ENCODE data around the gene GABRB2. TPM values are rescaled to one million over a fixed set of nuclear protein-coding genes. Genes with fewer than 3 reads are reported as not detected.
A peak's percentile ranks its signal among the peaks of the same experiment; 100 is the strongest.

Gene GABRB2
- total and polyA plus RNA-seq, 2 experiments from 2014 or later, result 0.11 to 0.94 TPM

DNA sequence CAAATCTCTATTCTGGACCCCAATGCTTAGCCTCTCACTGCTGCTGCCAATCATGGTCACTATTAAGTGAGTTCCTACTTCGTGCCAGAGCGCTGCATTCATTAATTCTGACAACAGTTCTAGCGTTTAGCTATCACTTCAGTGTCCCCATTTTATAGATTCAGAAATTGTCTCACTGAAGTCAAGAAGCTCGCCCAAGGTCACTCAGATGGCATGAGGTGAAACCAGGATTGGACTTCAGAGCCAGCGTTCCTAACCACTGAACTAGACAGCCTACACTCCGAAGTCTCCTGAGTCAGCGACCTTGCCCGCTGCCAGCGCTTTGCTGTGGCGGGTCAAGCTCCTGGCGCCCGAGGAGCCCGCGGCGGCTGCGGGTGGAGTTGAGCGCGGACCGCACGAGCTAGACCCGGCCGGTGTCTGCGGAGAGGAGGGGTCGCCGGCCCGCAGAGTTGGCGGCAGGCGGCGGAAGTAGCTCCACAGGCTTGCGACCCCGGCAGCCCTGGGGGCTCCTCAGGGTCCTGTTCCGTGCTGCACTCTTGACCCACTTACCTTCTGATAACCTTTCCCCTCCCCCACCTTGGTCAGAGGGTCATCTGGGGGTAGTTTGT, 2.1 kb upstream of the GABRB2 start:
- H3K79me2 ChIP-seq (replicated peaks; ENCODE audit: insufficient read depth), result no peaks in the 10 kb centered on the region
- no peaks in the 10 kb centered on the region for H3K36me3 Mint-ChIP-seq (ENCODE audit: low read depth)
- no peaks in the 10 kb centered on the region for H3K36me3 ChIP-seq (ENCODE audit: insufficient read depth)
- H3K27me3 ChIP-seq (ENCODE audit: insufficient read depth), result peaks cover 71% of the 10 kb centered on the region
- H3K4me1 ChIP-seq (ENCODE audit: insufficient read depth), result peaks cover 21% of the 10 kb centered on the region
- H3K9me3 Mint-ChIP-seq, result peaks cover 5% of the 10 kb centered on the region; the same call in 2 of the 3 replicates
- TF ChIP-seq, protein P1, sequence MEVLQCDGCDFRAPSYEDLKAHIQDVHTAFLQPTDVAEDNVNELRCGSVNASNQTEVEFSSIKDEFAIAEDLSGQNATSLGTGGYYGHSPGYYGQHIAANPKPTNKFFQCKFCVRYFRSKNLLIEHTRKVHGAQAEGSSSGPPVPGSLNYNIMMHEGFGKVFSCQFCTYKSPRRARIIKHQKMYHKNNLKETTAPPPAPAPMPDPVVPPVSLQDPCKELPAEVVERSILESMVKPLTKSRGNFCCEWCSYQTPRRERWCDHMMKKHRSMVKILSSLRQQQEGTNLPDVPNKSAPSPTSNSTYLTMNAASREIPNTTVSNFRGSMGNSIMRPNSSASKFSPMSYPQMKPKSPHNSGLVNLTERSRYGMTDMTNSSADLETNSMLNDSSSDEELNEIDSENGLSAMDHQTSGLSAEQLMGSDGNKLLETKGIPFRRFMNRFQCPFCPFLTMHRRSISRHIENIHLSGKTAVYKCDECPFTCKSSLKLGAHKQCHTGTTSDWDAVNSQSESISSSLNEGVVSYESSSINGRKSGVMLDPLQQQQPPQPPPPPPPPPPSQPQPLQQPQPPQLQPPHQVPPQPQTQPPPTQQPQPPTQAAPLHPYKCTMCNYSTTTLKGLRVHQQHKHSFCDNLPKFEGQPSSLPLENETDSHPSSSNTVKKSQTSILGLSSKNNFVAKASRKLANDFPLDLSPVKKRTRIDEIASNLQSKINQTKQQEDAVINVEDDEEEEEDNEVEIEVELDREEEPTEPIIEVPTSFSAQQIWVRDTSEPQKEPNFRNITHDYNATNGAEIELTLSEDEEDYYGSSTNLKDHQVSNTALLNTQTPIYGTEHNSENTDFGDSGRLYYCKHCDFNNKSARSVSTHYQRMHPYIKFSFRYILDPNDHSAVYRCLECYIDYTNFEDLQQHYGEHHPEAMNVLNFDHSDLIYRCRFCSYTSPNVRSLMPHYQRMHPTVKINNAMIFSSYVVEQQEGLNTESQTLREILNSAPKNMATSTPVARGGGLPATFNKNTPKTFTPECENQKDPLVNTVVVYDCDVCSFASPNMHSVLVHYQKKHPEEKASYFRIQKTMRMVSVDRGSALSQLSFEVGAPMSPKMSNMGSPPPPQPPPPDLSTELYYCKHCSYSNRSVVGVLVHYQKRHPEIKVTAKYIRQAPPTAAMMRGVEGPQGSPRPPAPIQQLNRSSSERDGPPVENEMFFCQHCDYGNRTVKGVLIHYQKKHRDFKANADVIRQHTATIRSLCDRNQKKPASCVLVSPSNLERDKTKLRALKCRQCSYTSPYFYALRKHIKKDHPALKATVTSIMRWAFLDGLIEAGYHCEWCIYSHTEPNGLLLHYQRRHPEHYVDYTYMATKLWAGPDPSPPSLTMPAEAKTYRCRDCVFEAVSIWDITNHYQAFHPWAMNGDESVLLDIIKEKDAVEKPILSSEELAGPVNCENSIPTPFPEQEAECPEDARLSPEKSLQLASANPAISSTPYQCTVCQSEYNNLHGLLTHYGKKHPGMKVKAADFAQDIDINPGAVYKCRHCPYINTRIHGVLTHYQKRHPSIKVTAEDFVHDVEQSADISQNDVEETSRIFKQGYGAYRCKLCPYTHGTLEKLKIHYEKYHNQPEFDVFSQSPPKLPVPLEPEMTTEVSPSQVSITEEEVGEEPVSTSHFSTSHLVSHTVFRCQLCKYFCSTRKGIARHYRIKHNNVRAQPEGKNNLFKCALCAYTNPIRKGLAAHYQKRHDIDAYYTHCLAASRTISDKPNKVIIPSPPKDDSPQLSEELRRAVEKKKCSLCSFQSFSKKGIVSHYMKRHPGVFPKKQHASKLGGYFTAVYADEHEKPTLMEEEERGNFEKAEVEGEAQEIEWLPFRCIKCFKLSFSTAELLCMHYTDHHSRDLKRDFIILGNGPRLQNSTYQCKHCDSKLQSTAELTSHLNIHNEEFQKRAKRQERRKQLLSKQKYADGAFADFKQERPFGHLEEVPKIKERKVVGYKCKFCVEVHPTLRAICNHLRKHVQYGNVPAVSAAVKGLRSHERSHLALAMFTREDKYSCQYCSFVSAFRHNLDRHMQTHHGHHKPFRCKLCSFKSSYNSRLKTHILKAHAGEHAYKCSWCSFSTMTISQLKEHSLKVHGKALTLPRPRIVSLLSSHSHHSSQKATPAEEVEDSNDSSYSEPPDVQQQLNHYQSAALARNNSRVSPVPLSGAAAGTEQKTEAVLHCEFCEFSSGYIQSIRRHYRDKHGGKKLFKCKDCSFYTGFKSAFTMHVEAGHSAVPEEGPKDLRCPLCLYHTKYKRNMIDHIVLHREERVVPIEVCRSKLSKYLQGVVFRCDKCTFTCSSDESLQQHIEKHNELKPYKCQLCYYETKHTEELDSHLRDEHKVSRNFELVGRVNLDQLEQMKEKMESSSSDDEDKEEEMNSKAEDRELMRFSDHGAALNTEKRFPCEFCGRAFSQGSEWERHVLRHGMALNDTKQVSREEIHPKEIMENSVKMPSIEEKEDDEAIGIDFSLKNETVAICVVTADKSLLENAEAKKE (CRISPR knock-in tag; IDR thresholded peaks at IDR 0.05), result no peak
- peak; percentile 78 for TF ChIP-seq EZH2 (IDR thresholded peaks at IDR 0.05; ENCODE audit: low read depth, unreplicated experiment)
- DNase-seq (ENCODE audit: low spot score), result peak; percentile 55
- peaks cover 60% of the 10 kb centered on the region for H3K27me3 Mint-ChIP-seq (ENCODE audit: insufficient read depth, low read depth, poor library complexity)
- peaks cover 7% of the 10 kb centered on the region; the same call in 1 of the 2 replicates for H3F3A ChIP-seq (replicated peaks; ENCODE audit: low read depth)
- no peak overlapping the region for H3K27ac Mint-ChIP-seq
- peaks cover 24% of the 10 kb centered on the region for H3K4me1 Mint-ChIP-seq
- no peak overlapping the region for H3K27ac ChIP-seq (ENCODE audit: low read depth)
- peak; percentile 63 for ATAC-seq
- H3K4me3 Mint-ChIP-seq, result peak overlapping the region; percentile 82
- peak overlapping the region; percentile 93 for H3K4me2 ChIP-seq
- 0 out of 2 replicates have a peak, but pooled peaks cover 3% of the 10 kb centered on the region for H3K9me2 ChIP-seq (ENCODE audit: insufficient read depth)
- H4K20me1 ChIP-seq (replicated peaks; ENCODE audit: insufficient read depth), result peaks cover 5% of the 10 kb centered on the region; the same call in 1 of the 2 replicates
- peak overlapping the region; percentile 97 for H2AFZ ChIP-seq
- peak overlapping the region; percentile 75 for H3K4me3 ChIP-seq

DNA sequence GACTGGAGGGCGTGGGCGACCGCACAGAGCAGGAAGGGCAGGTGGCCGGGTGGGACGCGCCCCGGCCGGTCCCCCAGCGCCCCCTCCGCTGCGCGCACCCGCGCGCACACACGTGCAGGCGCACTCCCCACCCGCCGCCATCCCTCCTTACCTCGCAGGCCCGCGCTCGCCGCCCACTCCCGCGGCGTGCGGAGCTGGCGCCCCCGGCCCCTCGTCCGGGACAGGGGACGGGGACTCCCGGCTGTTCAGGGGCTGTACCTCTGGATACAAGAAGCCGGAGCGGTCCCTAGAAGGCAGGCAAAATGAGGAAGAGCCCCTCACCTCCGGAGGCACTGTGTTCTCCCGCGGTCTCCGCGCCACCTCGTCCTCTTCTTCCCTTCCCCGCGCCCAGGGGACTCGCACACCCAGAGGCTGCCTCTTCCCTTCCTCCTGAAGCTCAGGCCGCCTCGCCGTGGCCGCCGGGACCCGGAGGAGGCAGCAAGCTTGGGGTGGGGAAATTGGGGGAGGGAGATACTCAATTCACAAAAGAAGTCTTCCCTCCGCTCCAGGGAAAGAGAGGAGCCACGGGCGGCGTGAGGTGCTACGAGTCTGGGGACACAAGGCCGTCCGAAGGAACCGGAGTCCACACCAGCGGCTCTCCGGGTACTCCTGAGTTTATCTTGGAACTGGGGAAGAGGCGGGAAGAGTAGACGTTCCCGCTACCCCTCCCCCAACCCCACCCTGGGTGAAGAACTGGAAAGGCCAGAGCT, 1.4 kb upstream of the GABRB2 start:
- H3K27ac Mint-ChIP-seq, result no peak overlapping the region
- Histone ChIP-seq H3K27ac (ENCODE audit: low read depth) (no peak overlapping the region), H3K4me1 (ENCODE audit: insufficient read depth) (peaks cover 21% of the 10 kb centered on the region), H3K27me3 (ENCODE audit: insufficient read depth) (peaks cover 78% of the 10 kb centered on the region), H3K4me2 (peak overlapping the region; percentile 93), H3K36me3 (ENCODE audit: insufficient read depth) (no peaks in the 10 kb centered on the region), H2AFZ (peak overlapping the region; percentile 97), H3K9me2 (ENCODE audit: insufficient read depth) (0 out of 2 replicates have a peak, but pooled peaks cover 3% of the 10 kb centered on the region), H3K79me2 (replicated peaks; ENCODE audit: insufficient read depth) (no peaks in the 10 kb centered on the region), H4K20me1 (replicated peaks; ENCODE audit: insufficient read depth) (peaks cover 5% of the 10 kb centered on the region; the same call in 1 of the 2 replicates), H3K4me3 (peak overlapping the region; percentile 75), H3F3A (replicated peaks; ENCODE audit: low read depth) (peaks cover 7% of the 10 kb centered on the region; the same call in 1 of the 2 replicates)
- peak; percentile 36 for ATAC-seq
- H3K9me3 Mint-ChIP-seq, result peaks cover 5% of the 10 kb centered on the region; the same call in 2 of the 3 replicates
- H3K36me3 Mint-ChIP-seq (ENCODE audit: low read depth), result no peaks in the 10 kb centered on the region
- peaks cover 60% of the 10 kb centered on the region for H3K27me3 Mint-ChIP-seq (ENCODE audit: insufficient read depth, low read depth, poor library complexity)
- DNase-seq (ENCODE audit: low spot score), result peak; percentile 48
- H3K4me3 Mint-ChIP-seq, result peak overlapping the region; percentile 82
- peaks cover 24% of the 10 kb centered on the region for H3K4me1 Mint-ChIP-seq
- TF ChIP-seq JUNB (IDR thresholded peaks at IDR 0.05; ENCODE audit: unreplicated experiment), result no peak
- TF ChIP-seq, protein P2, sequence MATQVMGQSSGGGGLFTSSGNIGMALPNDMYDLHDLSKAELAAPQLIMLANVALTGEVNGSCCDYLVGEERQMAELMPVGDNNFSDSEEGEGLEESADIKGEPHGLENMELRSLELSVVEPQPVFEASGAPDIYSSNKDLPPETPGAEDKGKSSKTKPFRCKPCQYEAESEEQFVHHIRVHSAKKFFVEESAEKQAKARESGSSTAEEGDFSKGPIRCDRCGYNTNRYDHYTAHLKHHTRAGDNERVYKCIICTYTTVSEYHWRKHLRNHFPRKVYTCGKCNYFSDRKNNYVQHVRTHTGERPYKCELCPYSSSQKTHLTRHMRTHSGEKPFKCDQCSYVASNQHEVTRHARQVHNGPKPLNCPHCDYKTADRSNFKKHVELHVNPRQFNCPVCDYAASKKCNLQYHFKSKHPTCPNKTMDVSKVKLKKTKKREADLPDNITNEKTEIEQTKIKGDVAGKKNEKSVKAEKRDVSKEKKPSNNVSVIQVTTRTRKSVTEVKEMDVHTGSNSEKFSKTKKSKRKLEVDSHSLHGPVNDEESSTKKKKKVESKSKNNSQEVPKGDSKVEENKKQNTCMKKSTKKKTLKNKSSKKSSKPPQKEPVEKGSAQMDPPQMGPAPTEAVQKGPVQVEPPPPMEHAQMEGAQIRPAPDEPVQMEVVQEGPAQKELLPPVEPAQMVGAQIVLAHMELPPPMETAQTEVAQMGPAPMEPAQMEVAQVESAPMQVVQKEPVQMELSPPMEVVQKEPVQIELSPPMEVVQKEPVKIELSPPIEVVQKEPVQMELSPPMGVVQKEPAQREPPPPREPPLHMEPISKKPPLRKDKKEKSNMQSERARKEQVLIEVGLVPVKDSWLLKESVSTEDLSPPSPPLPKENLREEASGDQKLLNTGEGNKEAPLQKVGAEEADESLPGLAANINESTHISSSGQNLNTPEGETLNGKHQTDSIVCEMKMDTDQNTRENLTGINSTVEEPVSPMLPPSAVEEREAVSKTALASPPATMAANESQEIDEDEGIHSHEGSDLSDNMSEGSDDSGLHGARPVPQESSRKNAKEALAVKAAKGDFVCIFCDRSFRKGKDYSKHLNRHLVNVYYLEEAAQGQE (IDR thresholded peaks at IDR 0.05; ENCODE audit: unreplicated experiment), result no peak
- no peak for TF ChIP-seq POLR2AphosphoS5 (IDR thresholded peaks at IDR 0.05; ENCODE audit: low read depth)
- no peak for TF ChIP-seq STAT1 (IDR thresholded peaks at IDR 0.05; ENCODE audit: unreplicated experiment)
- TF ChIP-seq CREB1 (CRISPR knock-in tag; IDR thresholded peaks at IDR 0.05; ENCODE audit: low read depth), result no peak
- TF ChIP-seq, protein P3, sequence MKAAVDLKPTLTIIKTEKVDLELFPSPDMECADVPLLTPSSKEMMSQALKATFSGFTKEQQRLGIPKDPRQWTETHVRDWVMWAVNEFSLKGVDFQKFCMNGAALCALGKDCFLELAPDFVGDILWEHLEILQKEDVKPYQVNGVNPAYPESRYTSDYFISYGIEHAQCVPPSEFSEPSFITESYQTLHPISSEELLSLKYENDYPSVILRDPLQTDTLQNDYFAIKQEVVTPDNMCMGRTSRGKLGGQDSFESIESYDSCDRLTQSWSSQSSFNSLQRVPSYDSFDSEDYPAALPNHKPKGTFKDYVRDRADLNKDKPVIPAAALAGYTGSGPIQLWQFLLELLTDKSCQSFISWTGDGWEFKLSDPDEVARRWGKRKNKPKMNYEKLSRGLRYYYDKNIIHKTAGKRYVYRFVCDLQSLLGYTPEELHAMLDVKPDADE (IDR thresholded peaks at IDR 0.05), result no peak
- no peak for TF ChIP-seq EZH2 (IDR thresholded peaks at IDR 0.05; ENCODE audit: low read depth, unreplicated experiment)
- TF ChIP-seq ZNF114 (CRISPR knock-in tag; IDR thresholded peaks at IDR 0.05), result no peak

Data from GM23338 (cell line).